HG03060 (cell line): Measurements from ENCODE around the gene CD4.
"Not testable (repeated sequence)": the region's sequence is repeated elsewhere in the genome, so short reads cannot be mapped to it uniquely, and the experiment has no call there.

Experiments used
- ATAC-seq: cut with Tn5 transposase; IDR thresholded peaks from one replicate; pipeline ENCODE4 v1.9.1; 2021; ENCODE audit warnings: low read depth, moderate number of reproducible peaks; ENCODE audit not compliant: unreplicated experiment

CD4 gene

GRCh38 chr12:6863033-6863432 is 73.7 kb downstream of the CD4 start:
- no peak for ATAC-seq

DNA sequence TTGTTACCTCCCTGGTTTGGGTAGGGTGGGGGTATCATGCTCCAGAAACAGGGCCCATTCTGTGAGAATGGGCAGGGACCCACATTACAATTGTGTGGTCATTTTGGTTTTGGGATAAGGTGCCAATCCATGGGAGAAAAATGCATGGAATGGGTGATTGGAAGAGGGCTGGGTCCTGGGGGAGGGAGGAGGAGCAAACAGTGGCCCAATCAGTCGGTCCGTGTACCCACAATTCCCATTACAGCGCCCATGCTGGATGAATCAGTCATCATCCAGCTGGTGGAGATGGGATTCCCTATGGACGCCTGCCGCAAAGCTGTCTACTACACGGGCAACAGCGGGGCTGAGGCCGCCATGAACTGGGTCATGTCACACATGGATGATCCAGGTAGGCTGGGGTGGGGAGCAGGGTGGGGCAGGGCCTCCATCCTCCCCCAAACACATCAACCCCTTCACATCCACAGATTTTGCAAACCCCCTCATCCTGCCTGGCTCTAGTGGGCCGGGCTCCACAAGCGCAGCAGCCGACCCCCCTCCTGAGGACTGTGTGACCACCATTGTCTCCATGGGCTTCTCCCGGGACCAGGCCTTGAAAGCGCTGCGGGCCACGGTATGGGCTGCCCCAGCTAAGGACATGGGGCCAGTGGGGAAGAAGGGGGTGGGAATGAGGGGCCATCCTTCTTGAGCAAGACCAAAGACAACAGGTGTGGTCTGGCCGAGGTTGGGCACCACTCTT is 74.4 kb downstream of the CD4 start:
- ATAC-seq, result no peak

- ATAC-seq, result not testable (repeated sequence)
These were observed 76.0 kb downstream of the CD4 start for GRCh38 chr12:6865307-6865706.

- no peak for ATAC-seq
These were observed 77.0 kb downstream of the CD4 start for GRCh38 chr12:6866163-6866919.

DNA sequence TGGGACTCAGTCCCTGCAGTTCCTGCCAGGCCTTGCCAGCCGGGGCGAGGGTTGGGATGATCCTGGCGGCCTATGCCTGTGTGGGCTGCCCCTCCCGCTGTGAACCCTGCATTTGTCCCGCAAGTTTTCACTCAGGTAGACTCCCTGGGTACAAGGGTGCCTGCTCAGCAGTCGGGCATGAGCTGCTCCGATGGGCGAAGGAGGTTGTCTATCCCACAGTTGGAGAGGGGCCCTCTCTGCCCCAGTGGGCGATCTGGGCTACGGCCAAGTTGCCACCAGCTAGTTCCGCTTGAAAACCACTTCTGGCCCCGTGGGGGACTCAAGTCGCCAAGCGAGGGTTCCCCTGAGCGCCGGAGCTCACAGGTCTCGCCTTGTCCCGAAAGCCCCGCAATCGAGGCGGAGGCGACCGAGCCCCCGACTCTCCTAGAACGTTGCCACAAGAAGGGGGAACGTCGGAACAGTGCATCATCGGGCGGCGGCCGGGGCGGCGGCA is 77.6 kb downstream of the CD4 start:
- ATAC-seq, result no peak

GRCh38 chr12:6867413-6868210 is 78.3 kb downstream of the CD4 start, which contains the start of gene TPI1:
Gene TPI1, plus strand, starts transcription at chr12:6867531. Its CDS starts 36 bp downstream, at chr12:6867567.
- no peak for ATAC-seq

GRCh38 chr12:6868211-6869048 is 79.1 kb downstream of the CD4 start:
- ATAC-seq, result no peak

DNA sequence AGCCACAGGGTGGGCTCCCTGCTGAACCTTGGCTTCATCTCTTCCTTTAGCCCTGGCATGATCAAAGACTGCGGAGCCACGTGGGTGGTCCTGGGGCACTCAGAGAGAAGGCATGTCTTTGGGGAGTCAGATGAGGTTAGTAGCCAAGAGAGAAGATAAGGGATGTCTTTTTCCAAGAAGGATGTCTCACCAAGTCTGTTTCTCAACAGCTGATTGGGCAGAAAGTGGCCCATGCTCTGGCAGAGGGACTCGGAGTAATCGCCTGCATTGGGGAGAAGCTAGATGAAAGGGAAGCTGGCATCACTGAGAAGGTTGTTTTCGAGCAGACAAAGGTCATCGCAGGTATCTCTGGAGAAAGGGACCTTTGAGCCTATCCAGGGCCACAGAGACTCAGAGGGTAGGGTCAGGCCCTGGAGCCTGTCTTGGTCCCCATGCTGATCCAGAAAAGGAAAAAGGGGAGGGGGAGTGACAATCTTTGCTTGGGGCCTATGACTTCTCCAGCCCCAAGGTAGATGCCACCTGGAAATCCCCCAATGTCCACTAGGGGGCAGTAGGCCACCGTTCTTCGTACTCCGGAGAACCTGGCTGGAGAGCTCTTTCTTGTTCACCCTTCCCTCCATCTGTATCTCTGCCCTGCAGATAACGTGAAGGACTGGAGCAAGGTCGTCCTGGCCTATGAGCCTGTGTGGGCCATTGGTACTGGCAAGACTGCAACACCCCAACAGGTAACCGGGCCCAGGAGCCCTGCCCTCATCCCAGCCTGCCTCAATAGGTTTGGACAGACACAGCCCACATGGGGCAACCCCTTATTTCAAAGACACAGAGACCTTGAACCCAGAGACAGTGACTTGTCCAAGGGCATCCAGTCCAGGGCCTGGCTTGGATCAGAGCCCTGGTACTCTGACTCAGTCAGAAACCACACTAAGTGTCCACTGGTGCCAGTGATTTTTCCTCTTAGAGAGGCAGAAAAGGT is 80.0 kb downstream of the CD4 start:
- no peak for ATAC-seq

DNA sequence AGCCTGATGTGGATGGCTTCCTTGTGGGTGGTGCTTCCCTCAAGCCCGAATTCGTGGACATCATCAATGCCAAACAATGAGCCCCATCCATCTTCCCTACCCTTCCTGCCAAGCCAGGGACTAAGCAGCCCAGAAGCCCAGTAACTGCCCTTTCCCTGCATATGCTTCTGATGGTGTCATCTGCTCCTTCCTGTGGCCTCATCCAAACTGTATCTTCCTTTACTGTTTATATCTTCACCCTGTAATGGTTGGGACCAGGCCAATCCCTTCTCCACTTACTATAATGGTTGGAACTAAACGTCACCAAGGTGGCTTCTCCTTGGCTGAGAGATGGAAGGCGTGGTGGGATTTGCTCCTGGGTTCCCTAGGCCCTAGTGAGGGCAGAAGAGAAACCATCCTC is 81.0 kb downstream of the CD4 start:
- not testable (repeated sequence) for ATAC-seq
